NCI-H2081 (cell line): ENCODE data around the gene NOS1AP.

Experiments used
- DNase-seq, 2 experiments: peaks; one replicate each; lab custom pipeline; 2025; lab: John Stamatoyannopoulos, UW

Gene NOS1AP

DNA sequence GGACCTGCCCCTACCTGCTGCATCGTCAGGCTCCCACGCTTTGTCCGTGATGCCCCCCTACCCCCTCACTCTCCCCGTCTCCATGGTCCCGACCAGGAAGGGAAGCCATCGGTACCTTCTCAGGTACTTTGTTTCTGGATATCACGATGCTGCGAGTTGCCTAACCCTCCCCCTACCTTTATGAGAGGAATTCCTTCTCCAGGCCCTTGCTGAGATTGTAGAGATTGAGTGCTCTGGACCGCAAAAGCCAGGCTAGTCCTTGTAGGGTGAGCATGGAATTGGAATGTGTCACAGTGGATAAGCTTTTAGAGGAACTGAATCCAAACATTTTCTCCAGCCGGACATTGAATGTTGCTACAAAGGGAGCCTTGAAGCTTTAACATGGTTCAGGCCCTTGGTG is 298.3 kb downstream of the NOS1AP start:
- DNase-seq = no peak

DNA sequence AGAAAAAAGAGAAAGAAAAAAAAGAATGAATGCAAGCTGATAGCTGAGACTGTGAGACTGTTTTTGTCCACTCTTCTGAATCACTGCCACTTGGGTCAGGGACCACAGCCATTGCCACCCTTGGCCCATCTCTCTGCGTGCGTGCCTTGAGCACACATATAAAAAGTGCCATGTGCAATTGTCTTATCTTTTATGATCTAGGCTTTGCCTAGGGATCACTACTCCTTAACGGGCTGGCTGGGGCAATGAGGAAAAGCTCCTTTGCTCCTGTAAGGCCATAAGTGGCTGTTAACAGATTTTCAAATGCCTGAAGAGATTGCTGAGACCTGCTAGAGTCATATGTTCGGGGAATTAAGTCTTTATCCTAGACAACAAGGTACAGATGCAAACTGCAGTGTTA is 299.0 kb downstream of the NOS1AP start:
- no peak for DNase-seq

DNA sequence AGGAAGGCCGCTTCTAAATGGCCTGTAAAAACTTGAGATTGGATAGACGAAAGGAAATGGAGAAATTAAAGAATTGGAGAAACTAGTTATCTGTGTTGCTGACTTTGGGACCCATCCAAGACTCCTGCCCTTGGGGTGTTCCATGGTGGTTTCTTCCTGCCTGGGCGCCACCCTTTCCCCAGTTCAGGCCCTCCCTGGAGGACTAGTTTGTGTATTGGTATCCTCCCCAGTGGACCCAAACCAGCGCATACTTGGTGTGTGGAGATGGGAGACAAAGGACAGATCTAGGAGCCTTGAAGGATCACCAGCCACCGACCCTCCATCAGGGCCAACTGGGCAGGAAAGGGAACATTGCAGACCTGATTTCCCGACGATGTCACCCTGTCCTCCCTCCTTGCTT is 300.1 kb downstream of the NOS1AP start:
- DNase-seq = no peak

DNA sequence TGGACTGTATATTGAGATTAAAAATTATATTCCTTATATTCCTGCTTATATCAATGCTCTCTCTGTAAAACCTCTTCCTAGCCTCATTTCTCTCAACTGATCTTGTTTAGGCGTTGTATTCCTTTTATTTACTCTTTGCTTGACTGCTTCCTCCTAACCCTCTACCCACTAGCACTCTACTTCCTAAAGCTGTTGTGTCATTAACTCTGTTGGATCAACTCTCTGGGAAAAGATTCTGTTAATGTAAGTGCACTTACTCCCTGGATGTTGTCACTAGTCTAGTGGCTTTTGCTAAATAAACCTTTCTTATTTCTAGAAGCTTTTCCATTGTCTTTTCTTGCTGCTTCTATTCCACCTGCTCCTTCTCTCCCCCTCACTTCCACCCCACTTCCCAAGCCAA is 300.7 kb downstream of the NOS1AP start:
- no peak for DNase-seq

DNA sequence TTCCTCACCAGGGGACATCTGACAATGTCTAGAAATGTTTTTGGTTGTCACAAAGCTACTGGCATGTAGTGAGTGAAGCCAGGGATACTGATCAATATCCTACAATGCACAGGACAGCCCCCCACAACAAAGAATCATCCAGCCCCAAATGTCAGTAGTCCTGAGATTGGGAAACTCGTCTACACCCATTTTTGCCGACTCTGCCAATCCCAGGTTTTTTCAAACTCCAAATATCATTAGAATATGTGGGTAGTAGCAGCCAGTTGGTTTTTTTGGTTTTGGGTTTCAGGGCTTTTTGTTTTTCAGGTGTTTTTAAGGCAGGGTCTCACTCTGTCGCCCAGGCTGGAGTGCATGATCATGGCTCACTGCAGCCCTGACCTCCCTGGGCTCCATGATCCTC is 301.2 kb downstream of the NOS1AP start:
- DNase-seq = no peak

DNA sequence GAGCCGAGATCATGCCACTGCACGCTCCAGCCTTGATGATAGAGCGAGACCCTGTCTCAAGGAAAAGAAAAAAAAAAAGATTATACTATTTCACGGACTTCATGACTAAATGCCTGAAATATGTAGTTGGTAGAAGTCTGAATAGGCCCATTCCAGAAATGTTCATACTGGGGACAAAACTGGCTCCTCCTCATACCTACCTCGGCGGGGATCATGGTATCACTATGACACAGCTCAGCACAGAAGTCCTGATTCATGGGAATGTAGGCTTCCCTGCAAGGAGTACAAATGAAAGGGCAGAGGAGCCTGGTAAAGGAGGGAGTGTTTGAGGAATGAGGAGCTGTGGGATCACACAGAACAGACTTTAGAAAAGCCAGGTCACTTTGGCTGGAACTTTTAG is 302.1 kb downstream of the NOS1AP start:
- no peak for DNase-seq

DNA sequence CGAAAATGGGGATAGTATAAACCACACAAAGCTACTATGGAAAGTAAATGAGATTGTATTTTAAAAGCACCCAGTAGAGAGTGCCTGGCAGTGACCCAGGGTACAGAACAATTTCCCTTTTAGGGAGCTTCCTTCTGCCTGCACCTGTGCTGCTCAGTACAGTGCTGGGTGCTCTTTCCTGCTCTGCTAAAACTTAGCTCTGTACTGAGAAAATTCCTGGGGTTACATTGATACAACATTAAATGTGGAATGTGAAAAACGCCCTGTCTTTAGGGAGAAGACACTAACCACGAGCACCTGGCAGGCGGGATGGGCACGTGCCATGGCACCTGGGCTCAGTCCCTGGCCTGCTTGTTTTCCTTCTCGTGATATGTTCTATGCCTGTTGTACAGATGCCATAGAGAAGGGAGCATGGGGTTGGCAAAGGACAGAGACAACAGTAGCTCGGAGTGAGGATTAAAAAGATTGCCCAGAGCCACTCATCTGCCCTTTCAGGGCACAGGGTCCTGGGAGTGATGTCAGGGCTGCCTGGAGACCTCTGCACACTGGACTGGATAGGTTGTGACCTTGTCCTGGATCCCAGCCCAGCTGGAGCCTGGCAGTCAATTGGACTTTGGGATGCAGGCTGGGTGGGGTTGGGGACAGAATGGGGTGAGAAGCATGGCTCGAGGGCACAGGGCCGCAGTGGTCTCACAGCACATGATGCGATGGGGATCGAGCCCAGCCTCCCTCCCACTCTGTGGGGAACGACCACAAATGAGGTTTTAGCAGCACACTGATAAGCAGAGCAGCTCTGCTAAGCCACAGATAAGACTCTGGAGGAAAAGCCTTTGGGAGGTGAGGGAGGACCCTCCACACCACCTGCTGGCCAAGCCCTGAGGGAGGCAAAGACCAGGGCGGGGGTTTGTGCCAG is 302.9 kb downstream of the NOS1AP start:
- DNase-seq = no peak

DNA sequence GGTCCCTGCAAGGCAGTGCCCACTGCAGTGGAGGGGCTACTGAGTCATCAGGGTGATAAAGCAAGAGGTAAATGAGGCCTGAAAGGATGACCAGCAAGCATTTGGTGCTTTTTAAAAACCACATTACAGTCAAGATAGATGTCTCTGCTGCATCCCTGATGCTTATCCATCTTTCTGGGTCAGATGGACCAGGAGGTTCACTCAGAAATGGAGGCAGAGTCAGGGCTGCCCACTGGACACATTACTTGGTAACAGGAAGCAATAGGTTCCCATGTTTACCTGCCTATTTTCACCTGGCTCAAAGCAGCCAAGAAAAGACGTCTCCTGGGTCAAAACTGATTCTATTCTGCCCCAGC is 303.6 kb downstream of the NOS1AP start:
- no peak for DNase-seq

DNA sequence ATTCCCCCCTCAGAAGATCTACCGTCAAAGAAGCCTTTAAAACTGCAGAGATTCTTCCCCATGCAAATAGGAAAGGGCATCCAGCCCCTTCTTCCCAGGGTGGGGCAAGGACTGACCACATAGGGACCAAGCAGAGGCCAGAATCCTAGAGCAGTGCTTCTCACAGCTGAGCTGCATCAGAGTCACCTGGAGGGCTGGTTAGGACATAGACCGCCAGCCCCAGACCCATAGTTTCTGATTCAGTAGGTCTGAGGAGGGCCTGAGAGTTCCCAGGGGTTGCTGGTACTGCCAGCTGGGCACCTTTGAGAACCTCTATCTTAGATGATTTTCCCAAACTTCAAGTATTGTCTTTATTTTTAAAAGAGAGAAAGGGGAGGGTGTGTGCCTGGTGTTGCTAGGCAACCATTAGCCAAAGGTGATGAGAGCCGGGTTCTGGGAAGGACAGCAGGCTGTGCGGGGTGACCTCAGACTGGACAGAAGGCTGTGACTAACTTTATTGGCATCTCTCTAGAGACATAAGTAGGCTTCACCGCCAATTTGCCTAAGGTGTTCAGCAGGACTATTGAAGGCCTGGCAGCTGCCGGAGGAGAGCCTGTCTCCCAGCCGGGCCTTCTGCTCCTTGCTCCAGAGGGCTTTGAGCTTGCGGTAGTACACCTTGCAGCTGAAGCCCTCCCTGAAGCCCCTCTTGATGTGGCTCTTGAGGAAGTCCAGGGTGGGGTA is 304.2 kb downstream of the NOS1AP start:
- DNase-seq = no peak

DNA sequence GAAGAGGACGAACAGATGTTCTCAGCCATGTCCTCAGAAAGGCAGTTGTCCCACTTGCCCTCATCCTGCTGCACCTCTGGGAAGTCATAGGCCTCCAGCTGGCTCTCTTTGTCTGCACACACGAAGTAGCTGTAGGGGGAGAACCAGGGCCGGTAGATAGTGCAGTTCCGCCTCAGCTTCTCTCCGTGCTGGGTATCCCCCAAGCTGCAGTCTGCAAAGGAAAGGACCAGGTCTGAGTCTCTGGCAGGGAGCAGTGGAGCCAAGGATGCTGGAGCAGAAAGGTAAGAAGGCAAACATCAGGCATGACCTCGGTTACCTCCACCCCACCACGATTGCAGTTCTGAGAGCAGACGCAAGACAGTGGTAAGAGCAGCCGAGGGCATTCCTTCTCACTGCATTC is 304.9 kb downstream of the NOS1AP start:
- no peak for DNase-seq

DNA sequence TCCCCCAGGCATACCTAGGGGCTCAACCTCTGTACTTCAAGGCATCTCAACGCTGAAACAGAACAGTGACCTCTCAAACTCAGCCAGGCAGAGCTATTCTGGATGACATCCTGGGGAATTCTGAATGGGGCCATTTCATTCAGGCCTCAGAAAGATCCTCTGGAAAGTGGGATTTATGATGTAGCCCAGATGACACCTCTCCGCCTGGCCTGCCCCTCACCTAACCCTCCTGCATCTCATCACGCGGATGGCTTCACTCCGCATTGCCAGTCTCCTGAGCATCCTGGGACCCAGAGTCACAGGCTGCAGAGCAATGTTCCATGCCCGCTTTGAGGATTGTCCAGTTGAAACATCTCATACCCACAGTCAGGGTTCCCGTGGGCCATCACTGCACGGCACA is 306.0 kb downstream of the NOS1AP start:
- DNase-seq = no peak

DNA sequence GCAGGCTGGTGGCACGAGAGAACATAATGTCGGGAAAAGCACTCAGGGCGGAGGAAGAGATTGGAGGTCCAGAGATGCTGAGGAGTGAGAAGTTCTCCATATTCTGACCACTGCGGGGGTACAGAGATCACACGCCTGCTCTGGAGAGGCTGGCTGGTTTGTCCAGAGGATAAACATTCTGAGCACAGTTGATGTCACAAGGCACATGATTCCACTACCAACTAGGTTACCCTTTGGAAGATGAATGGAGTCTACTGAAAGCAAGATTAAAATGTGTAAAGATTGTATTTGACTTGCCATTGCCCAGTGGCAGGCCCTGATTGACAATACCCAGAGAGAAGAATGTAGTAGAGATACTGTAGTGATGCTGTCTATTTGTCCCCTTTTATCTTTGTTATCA is 307.2 kb downstream of the NOS1AP start, which contains the start of gene SPATA46:
Gene SPATA46 (minus strand): TSS at position 164 of the 400 bp plus-strand sequence. CDS start 64 bp downstream, at position 100.
- no peak for DNase-seq

DNA sequence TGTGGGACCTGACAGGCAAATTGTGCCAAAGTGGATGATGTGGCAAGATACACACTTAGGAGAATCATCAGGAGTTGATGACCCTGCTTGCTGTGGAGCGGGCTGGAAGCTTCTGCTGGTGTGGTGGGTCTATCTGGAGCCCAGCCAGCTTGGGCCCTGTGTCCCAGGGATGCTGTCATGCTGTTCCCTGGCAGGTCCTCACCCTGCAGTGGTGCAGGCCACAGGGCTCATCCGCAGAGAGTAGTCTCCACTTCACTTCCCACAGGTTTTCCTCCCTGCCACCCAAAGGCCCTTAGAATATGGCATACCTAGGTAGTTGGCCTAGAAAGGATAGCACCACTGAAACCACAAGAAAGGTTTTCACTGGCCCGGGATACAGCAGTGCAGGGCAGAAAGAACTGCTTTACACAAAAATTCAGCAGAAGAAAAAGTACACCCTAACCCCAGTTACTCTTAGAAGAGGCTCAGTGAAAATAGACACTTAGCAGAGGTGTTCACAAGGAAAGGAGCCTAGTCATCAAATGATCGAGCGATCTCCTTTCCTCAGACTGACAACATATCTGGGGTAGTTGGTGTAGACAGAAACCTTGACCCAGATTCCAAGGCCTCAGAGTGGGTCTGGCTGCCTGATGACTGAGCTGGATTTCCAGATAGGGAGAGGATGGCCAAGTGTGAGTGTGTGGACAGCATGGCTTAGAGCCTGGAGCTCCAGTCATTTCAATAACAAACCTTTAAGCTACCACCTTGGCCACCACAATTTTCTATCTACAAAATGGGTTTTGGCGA is 310.8 kb downstream of the NOS1AP start:
- DNase-seq = no peak

DNA sequence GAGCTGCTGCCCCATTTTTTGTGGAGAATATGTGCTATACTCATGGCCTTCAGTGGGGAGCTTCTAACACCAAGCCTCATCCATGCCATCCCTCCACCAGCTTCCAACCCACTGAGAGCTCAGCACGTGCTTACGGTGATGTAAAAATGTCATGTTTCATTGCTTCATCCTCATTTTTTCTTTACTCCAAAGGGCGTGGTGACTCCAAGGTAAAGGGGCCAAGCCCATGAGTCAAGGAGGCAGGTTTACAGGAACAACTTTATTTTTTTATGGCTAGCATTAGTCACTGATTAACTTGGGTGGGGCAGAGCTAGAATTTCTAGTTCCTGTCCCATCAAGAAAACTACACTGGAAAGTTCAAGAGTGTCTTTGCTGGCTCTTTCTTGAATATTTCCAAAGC is 311.9 kb downstream of the NOS1AP start, which contains the start of gene C1orf226:
Gene C1orf226 (plus strand): TSS at position 346 of the 400 bp plus-strand sequence. CDS start 174 bp downstream, outside the sequence.
- DNase-seq = no peak

DNA sequence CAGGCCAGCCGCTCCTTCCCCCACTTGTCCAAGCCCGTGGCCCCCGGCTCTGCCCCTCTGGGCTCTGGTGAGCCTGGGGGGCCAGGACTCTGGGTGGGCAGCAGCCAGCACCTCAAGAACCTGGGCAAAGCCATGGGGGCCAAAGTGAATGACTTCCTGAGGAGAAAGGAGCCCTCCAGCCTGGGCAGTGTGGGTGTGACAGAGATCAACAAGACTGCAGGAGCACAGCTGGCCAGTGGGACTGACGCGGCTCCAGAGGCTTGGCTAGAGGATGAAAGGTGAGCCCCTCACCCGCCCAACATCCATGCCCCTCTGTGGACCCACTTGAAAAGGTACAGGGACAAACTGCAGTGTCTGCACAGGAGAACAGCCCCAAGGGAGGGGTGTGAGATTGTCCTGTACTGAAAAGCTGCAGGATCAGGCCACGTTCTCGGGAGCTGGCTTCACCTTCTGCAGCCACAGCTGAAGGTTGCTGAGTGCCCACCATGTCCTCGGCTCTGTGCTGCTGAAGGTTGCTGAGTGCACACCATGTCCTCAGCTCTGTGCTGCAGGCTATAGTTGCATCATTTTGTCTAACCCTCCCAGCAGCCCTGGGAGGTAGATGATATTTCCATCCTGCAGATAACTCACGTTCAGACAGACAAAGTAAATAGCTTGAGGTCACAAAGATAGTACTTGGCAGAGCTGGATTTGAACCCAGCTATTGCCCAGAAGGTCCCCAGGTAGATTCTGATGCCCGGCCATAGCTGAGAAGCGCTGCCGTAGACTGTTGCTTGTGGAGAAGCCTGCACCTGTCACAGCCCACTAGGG is 312.7 kb downstream of the NOS1AP start:
- DNase-seq = no peak

DNA sequence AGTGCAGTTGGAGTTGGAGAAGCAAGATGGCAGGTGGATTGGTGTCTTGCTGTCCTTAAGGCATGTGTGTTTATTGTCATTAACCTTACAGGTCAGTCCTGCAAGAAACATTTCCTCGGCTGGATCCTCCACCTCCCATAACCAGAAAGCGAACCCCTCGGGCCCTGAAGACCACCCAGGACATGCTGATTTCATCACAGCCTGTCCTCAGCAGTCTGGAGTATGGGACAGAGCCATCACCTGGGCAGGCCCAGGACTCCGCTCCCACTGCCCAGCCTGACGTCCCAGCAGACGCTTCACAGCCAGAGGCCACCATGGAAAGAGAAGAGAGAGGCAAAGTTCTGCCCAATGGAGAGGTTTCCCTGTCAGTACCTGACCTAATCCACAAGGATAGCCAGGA is 313.6 kb downstream of the NOS1AP start:
- no peak for DNase-seq

DNA sequence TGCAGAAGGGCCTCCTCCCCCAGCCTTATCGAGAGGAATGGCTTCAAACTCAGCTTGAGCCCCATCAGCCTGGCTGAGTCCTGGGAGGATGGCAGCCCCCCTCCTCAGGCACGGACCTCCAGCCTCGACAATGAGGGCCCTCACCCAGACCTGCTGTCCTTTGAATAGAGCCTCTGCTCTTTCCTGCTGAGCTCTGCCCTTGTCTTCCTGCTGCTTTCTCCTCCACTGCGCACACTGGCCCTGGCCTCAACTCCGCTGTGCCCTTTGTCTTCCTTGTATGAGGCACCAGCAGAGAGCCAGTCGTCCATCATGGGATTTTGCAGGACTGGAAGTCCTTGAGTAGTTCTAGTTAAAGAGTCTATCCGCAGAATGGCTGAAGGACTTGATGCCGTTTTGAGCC is 314.0 kb downstream of the NOS1AP start:
- DNase-seq = no peak

DNA sequence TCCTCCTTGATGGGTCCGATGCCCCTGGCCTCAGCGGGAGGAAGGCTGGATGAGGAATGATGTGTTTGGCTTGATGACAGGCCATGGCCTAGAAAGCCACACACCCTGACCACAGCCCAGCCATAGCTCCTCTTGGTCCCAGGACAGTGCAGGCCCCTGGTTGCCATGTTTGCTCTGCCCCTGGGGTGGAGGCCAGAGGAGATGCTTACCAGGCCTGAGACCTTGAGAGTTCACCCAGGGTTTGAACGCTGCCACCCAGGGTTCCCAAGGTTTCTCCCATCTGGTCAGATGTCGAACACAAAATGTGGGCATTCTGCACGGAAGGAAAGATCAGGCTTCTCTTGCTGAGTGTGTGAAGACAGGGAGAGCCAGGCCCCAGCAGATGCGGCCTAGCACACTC is 314.6 kb downstream of the NOS1AP start:
- no peak for DNase-seq

DNA sequence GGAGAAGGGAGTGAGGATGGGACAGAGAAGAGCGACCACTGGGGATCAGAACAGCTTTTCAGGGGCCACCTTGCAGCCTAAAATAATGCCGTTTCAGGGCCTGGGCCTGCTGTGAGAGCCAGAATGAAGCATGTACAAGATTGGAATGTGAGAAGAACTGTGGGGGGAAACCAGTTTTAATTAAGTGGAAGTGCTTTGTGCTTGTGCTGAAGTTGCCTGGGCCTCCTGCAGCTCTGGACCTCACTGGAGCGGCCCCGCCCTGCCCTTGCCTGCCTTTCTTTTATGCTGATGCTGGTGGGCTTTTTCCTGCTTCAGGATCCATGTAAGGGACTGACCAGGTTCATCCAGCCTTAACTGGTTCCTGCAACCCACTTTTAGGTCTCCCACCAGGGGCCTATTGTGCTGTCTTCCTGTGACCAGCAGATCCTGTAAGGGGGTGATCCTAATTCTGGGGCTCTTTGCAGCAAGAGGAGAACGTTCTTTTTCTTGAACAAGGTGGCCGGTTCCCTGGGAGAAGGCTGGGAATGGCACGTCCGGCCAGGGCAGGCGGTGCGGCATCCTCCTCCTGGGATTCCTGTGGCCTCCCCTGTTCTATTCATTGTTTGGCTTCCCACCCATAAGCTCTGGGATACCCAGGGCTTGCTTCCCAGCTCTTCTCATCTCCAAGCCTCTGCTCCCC is 315.2 kb downstream of the NOS1AP start:
- DNase-seq = no peak

DNA sequence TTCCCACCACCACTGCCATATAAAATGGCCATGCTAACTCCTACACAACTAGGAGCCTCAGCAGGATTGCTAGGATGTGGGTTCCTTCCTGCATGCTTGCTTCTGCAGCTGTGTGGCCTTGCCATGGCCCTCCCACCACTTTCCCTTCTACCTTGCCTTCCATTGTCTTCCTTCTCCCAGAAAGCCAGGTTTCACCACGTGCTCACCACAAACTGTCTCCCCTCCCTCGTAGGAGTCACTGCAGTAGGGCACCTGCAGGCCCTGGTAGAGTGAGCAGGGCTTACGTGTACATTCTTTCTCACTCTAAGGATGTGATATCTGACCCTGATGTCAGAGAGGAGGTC is 315.8 kb downstream of the NOS1AP start:
- no peak for DNase-seq

DNA sequence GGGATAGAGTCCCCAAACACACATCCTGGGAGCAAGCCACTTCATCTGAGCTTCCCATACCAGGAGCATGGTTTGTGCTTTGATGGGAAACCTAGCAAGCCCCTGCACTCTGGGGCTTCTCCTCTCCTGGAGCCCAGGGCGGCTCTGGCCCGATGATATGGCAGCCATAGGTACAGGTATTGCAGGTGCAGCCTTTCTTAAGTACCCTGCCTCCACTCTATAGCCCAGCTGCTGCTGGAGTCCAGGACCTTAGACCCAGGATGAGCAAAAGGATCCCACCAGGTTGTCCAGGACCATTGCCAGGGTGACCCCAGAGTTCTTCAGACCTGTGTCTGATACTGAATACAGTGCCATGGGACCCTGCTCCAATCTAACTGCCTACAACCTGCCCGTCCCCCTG is 316.2 kb downstream of the NOS1AP start:
- DNase-seq = no peak
